Osteocyte (in vitro differentiated cells): ENCODE results near the gene CAPN11. TPM values are rescaled to one million over a fixed set of nuclear protein-coding genes. Genes with fewer than 3 reads are reported as not detected.

Experiments
- DNase-seq: peaks from one replicate; pipeline ENCODE4 v3.0.0; 2021; ENCODE audit warnings: mixed read lengths; ENCODE audit not compliant: unreplicated experiment; ENCODE audit errors: extremely low spot score
- H3K27ac Mint-ChIP-seq: one replicate; pipeline ENCODE4 v1.8.0; 2021; ENCODE audit warnings: mild to moderate bottlenecking, mixed read lengths; ENCODE audit not compliant: unreplicated experiment
- H3K27me3 Mint-ChIP-seq: one replicate; pipeline ENCODE4 v1.8.0; 2021; ENCODE audit warnings: mixed read lengths; ENCODE audit not compliant: unreplicated experiment
- H3K36me3 Mint-ChIP-seq: one replicate; pipeline ENCODE4 v1.8.0; 2021; ENCODE audit warnings: mixed read lengths; ENCODE audit not compliant: unreplicated experiment
- H3K4me1 Mint-ChIP-seq: one replicate; pipeline ENCODE4 v1.8.0; 2021; ENCODE audit warnings: mixed read lengths; ENCODE audit not compliant: unreplicated experiment
- H3K4me3 Mint-ChIP-seq: one replicate; pipeline ENCODE4 v1.8.0; 2021; ENCODE audit warnings: mild to moderate bottlenecking, moderate library complexity, mixed read lengths; ENCODE audit not compliant: unreplicated experiment
- H3K9me3 Mint-ChIP-seq: one replicate; pipeline ENCODE4 v1.8.0; 2021; ENCODE audit warnings: mixed read lengths; ENCODE audit not compliant: unreplicated experiment
- total RNA-seq: library from RNA; stranded (reverse); gene quantifications from 2 replicates; pipeline ENCODE4 v1.2.1, GENCODE V29; 2021
- TF ChIP-seq, protein P1 (sequence below): fragments of 200-600 bp; sonication (generic); IDR thresholded peaks from 2 replicates; pipeline ENCODE4 v1.5.0; 2021; ENCODE audit warnings: antibody characterized with exemption, mild to moderate bottlenecking, moderate library complexity

The CAPN11 gene
- total RNA-seq, 1 donor from 2014 or later, result not detected

DNA sequence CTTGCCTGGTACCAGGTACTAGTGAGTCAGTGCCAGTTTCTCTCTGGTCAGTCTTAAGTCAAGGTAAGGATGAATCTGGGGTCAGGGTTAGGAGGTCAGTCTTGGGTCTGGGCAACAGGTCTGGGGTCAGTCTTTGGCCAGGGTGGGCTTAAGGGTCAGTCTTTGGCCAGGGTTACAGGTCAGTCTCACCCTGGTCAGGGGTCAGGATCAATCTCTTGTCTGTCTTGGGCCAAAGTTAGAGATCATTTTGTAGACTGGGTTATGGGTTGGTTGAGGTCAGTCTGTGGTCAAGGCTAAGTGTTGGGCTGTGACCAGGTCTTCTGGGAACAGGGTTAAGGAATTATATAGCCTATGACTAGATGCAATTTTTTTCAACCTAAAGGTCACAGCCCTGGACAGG is 12.8 kb upstream of the CAPN11 start:
- H3K27ac Mint-ChIP-seq, result no peak overlapping the region
- H3K36me3 Mint-ChIP-seq, result peaks cover 32% of the 10 kb centered on the region
- no peaks in the 10 kb centered on the region for H3K9me3 Mint-ChIP-seq
- no peak for DNase-seq
- TF ChIP-seq, protein P1, sequence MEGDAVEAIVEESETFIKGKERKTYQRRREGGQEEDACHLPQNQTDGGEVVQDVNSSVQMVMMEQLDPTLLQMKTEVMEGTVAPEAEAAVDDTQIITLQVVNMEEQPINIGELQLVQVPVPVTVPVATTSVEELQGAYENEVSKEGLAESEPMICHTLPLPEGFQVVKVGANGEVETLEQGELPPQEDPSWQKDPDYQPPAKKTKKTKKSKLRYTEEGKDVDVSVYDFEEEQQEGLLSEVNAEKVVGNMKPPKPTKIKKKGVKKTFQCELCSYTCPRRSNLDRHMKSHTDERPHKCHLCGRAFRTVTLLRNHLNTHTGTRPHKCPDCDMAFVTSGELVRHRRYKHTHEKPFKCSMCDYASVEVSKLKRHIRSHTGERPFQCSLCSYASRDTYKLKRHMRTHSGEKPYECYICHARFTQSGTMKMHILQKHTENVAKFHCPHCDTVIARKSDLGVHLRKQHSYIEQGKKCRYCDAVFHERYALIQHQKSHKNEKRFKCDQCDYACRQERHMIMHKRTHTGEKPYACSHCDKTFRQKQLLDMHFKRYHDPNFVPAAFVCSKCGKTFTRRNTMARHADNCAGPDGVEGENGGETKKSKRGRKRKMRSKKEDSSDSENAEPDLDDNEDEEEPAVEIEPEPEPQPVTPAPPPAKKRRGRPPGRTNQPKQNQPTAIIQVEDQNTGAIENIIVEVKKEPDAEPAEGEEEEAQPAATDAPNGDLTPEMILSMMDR, result no peak
- no peak overlapping the region for H3K4me3 Mint-ChIP-seq
- no peaks in the 10 kb centered on the region for H3K27me3 Mint-ChIP-seq
- no peaks in the 10 kb centered on the region for H3K4me1 Mint-ChIP-seq

DNA sequence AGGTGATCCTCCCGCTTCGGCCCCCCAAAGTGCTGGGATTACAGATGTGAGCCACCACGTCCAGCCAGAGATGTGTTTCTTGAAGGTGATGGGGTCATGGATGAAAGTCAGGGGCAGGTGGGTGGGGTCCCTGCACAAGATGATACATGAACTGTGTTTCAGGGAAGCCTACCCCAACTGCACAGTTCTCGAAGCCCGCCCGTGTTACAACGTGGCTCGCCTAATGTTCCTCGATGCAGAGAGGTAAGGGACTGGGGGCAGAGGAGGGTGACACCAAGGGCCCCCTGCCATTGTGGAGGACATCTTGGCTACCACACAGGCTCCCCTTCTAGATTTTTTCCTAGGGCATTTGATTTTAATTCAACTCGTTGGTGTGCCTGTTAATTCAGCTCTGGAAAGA is 11.9 kb upstream of the CAPN11 start:
- DNase-seq, result no peak
- H3K4me1 Mint-ChIP-seq, result no peaks in the 10 kb centered on the region
- H3K27ac Mint-ChIP-seq, result no peak overlapping the region
- no peaks in the 10 kb centered on the region for H3K9me3 Mint-ChIP-seq
- no peaks in the 10 kb centered on the region for H3K27me3 Mint-ChIP-seq
- H3K36me3 Mint-ChIP-seq, result peaks cover 26% of the 10 kb centered on the region
- TF ChIP-seq, protein P1, result no peak
- H3K4me3 Mint-ChIP-seq, result no peak overlapping the region

DNA sequence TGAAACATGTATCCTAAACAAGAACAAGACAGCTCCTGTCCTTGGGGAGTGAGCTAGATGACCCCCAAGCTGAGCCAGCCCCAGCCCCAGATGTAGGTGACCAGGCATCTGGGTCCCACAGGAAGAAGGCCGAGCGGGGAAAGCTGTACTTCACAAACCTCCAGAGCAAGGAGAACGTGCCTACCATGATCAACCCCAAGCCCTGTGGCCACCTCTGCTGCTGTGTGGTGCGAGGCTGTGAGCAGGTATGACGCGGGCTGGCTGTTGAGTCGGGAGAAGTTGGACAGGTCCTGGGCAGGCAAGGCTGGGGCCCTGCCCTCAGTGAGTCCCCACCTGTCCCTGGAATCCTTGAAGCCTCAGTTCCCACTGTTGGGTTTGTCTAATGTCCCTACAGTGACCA is 11.4 kb upstream of the CAPN11 start:
- H3K9me3 Mint-ChIP-seq, result no peaks in the 10 kb centered on the region
- no peak overlapping the region for H3K27ac Mint-ChIP-seq
- H3K4me3 Mint-ChIP-seq, result no peak overlapping the region
- peaks cover 26% of the 10 kb centered on the region for H3K36me3 Mint-ChIP-seq
- TF ChIP-seq, protein P1, result no peak
- no peaks in the 10 kb centered on the region for H3K27me3 Mint-ChIP-seq
- no peak for DNase-seq
- no peaks in the 10 kb centered on the region for H3K4me1 Mint-ChIP-seq

DNA sequence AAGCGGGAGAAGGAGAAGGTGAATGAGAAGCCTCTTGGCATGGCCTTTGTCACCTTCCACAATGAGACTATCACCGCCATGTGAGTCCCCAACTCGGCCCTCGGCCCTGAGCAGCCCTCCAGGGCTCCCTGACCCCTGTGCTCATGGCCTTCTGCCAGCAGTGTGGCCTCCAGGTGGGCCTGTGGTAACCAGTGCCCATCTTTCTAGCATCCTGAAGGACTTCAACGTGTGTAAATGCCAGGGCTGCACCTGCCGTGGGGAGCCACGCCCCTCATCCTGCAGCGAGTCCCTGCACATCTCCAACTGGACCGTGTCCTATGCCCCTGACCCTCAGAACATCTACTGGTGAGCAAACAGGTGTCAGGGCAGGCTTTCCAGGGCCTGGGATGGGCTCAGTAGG is 10.3 kb upstream of the CAPN11 start:
- DNase-seq, result no peak
- Mint-ChIP-seq H3K4me1 (no peaks in the 10 kb centered on the region), H3K36me3 (peaks cover 24% of the 10 kb centered on the region), H3K27ac (no peak overlapping the region), H3K4me3 (no peak overlapping the region), H3K9me3 (no peaks in the 10 kb centered on the region), H3K27me3 (no peaks in the 10 kb centered on the region)
- TF ChIP-seq, protein P1, result no peak

DNA sequence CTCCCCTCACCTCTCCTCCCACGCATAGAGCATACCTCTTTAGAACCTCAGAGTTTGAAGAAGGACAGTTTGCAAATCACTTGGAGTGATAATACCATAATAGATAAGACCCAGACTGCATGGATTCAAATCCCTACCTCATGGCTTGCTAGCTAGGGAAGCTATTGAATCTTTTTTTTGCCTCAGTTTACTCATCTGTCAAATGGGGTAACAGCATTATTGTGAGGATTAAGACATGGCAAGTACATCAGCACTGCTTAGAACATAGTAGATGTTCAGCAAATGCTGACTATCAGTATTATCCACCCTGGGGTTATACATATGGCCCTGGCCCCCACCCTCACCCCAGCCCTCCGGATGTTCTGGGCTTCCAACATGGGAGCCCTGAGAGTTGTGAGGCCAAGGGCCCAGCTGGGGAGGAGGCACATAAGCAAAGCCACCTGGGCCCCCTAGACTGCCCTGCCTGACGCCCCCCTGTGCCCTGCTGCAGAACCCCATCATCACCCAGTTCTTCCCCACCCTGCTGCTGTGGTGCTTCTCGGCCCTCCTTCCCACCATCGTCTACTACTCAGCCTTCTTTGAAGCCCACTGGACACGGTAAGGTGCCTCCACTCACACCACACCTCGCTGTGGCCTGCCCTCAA is 9.1 kb upstream of the CAPN11 start:
- Mint-ChIP-seq H3K36me3 (peaks cover 19% of the 10 kb centered on the region), H3K9me3 (no peaks in the 10 kb centered on the region), H3K27ac (no peak overlapping the region), H3K4me3 (no peak overlapping the region), H3K27me3 (no peaks in the 10 kb centered on the region), H3K4me1 (no peaks in the 10 kb centered on the region)
- DNase-seq, result no peak
- TF ChIP-seq, protein P1, result no peak
